ACC112 (cell line): ENCODE data around the gene PPP1R16B.

Experiments
- H2AFZ ChIP-seq: fragments of 200-600 bp; sonication (generic); one replicate; pipeline ENCODE4 v1.6.0; 2017; ENCODE audit warnings: antibody characterized with exemption, low read length; ENCODE audit not compliant: unreplicated experiment
- H3K27ac ChIP-seq: fragments of 200-600 bp; sonication (generic); 2 replicates; pipeline ENCODE4 v1.5.1; 2014; ENCODE audit warnings: low read depth, mild to moderate bottlenecking, antibody characterized with exemption, low read length, moderate library complexity
- H3K27me3 ChIP-seq: fragments of 200-600 bp; sonication (generic); 2 replicates; pipeline ENCODE4 v1.6.1; 2014; ENCODE audit warnings: mild to moderate bottlenecking, antibody characterized with exemption, low read length, moderate library complexity, mixed read lengths; ENCODE audit not compliant: insufficient read depth
- H3K36me3 ChIP-seq: fragments of 200-600 bp; sonication (generic); 2 replicates; pipeline ENCODE4 v1.6.1; 2016; ENCODE audit warnings: mild to moderate bottlenecking, antibody characterized with exemption, low read length, moderate library complexity, mixed read lengths; ENCODE audit not compliant: insufficient read depth
- H3K4me1 ChIP-seq: fragments of 200-600 bp; sonication (generic); one replicate; pipeline ENCODE4 v1.6.1; 2016; ENCODE audit warnings: low read length, mixed read lengths; ENCODE audit not compliant: insufficient read depth, unreplicated experiment, control insufficient read depth
- H3K4me3 ChIP-seq: fragments of 200-600 bp; sonication (generic); 2 replicates; pipeline ENCODE4 v1.5.1; 2014; ENCODE audit warnings: mild to moderate bottlenecking, low read depth, low read length
- H3K79me2 ChIP-seq: fragments of 200-600 bp; sonication (generic); one replicate; pipeline ENCODE4 v1.6.0; 2016; ENCODE audit warnings: low read length; ENCODE audit not compliant: control insufficient read depth, unreplicated experiment, insufficient read depth

The PPP1R16B gene

DNA sequence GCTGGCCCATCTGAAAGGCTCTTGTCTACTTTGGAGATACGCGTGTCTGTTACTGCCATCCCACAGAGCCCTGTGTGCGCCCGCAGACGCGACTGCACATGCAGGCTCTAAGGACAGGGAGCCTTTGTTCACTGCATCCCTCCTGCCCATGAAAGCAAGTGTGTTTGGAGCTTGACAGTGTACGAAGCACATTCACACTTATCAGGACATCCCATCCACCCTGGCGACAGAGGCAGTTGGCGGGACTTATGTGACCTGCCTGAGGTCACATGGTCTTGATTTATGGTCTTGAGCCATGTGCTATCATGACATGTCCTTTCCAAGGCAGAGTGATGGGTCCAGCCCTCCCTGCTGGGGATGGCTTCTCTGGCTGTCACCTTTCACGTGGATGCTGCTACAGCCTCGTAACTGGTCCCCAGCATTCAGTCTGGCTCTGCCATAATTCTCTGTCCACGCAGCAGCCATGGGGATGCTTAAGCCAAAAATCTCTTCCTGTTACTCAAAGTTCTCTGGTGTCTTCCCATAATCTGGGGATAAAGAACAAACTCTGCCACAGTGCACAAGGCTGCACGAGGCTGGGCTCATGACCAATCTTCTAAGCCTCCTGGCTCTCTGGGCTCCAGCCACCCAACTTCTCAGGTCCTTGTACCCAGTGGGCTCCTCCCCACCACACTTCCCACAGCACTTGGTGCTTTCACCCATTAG lies 84.4 kb downstream of the PPP1R16B start:
- Histone ChIP-seq H3K27ac (no peak overlapping the region), H3K27me3 (peaks cover 41% of the 10 kb centered on the region), H3K79me2 (no peaks in the 10 kb centered on the region), H3K36me3 (no peaks in the 10 kb centered on the region), H3K4me3 (no peak overlapping the region), H2AFZ (no peak overlapping the region), H3K4me1 (no peaks in the 10 kb centered on the region)

DNA sequence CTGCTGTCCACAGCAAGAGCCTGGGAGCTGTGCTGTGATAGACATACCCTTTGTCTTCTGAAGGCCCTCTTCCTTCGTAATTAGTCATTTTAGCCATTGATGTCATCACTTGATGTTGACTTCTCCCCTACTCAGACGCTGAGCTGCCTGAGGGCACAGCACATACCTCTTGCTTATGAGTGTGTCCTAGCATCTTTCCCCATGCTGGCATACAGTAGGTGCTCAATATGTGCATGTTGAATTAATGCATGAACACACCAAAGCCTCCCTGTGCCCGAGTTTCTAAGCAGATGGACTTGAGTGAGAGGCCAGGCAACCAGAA lies 85.0 kb downstream of the PPP1R16B start:
- no peaks in the 10 kb centered on the region for H3K36me3 ChIP-seq
- no peak overlapping the region for H3K4me3 ChIP-seq
- no peaks in the 10 kb centered on the region for H3K79me2 ChIP-seq
- no peak overlapping the region for H2AFZ ChIP-seq
- H3K27me3 ChIP-seq = peaks cover 44% of the 10 kb centered on the region
- no peak overlapping the region for H3K27ac ChIP-seq
- no peaks in the 10 kb centered on the region for H3K4me1 ChIP-seq

DNA sequence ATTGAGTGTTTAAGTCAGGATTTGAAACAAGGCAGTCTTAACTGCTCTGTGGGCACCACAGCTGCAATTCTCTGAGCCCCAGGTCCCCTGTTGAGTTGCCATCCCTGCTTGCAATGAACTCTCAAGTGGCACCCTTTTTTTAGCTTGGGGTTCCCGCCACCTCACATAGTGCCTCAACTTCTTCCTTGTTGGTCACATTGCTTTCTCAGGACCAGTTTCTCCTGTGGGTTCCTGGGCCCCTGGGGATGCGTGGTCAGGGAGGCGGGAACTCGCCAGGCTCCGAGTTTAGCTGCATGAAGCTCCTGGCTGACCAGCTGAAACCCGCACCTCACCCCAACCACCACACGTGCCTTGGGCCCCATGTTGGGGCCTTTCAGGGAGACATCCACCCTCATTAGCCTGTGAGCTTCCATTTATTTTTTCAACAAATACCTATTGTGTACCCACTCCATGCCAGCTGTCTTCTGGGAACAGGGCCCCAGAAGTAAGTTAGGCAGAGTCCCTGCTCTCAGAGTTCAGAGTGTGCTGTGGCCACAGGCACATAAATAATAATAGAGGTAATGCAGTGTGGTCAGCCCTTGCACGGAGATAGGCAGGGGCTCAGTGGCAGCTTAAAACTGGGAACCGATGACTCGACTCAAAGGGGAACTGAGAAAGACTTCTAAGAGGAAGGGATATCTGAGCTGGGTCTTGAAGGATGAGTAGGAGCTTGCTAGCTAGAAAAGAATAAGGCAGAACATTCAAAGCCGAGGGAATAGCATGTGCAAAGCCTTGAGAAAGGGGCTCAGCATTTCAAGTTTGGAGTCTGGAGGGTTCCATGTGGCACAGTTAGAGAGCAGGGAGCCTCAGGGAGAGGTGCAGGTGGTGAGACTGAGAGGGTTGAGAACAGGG lies 86.8 kb downstream of the PPP1R16B start:
- no peaks in the 10 kb centered on the region for H3K36me3 ChIP-seq
- no peaks in the 10 kb centered on the region for H3K79me2 ChIP-seq
- no peak overlapping the region for H3K27ac ChIP-seq
- H2AFZ ChIP-seq = no peak overlapping the region
- no peak overlapping the region for H3K4me3 ChIP-seq
- no peaks in the 10 kb centered on the region for H3K4me1 ChIP-seq
- H3K27me3 ChIP-seq = peaks cover 56% of the 10 kb centered on the region

DNA sequence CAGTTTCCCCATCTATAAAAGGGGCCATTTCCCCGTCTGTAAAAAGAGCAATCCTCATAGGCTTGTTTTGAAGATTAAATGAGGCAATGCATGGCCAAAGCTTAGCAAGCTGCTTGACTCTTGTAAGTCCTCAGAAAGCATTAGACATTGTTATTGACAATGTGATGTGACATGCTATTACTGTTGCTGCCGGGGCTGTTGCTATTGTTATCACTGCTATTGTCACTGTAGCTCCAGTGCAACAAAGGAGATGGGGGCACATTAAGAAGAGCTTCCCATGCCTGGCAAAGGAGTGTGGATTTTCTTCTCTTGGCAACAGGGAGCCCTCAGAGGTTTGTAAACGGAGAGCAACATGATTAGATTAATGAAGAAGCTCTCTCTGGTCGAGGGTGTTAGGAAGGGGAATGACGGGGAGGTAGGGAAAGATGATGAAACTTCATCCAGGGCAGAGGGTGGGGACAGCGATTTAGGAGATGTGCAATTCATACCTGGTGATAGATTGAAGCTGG lies 87.6 kb downstream of the PPP1R16B start:
- H3K27me3 ChIP-seq = peaks cover 64% of the 10 kb centered on the region
- no peak overlapping the region for H3K4me3 ChIP-seq
- no peaks in the 10 kb centered on the region for H3K4me1 ChIP-seq
- no peak overlapping the region for H3K27ac ChIP-seq
- no peak overlapping the region for H2AFZ ChIP-seq
- no peaks in the 10 kb centered on the region for H3K36me3 ChIP-seq
- H3K79me2 ChIP-seq = no peaks in the 10 kb centered on the region

DNA sequence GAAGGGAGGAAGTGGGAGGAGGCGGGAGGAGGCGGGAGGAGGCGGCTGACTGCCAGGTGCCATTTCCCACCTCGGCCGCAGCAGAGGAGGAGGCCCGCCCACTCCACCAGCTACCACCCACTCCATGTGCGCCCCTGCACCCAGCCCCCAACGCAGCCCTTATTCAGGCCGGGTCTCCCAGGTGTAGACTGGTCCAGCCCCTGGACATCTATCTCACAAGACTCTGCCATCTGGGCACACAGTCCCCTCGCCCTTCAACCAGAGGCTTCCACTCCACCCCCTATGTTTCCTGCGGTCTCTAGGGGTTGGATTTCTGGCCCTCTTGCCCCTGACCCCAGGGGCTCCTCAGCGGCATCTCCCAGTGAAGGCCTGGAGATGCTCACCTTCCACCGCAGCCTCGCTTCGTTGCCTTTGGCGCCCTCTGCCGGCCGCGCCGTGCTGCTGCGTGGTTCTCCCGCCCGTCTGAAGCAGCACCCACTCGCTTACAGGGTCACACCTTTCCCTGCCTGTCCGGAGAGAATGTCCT lies 88.1 kb downstream of the PPP1R16B start:
- no peak overlapping the region for H3K27ac ChIP-seq
- no peak overlapping the region for H3K4me3 ChIP-seq
- no peaks in the 10 kb centered on the region for H3K4me1 ChIP-seq
- no peaks in the 10 kb centered on the region for H3K79me2 ChIP-seq
- no peak overlapping the region for H2AFZ ChIP-seq
- peaks cover 68% of the 10 kb centered on the region for H3K27me3 ChIP-seq
- H3K36me3 ChIP-seq = no peaks in the 10 kb centered on the region

DNA sequence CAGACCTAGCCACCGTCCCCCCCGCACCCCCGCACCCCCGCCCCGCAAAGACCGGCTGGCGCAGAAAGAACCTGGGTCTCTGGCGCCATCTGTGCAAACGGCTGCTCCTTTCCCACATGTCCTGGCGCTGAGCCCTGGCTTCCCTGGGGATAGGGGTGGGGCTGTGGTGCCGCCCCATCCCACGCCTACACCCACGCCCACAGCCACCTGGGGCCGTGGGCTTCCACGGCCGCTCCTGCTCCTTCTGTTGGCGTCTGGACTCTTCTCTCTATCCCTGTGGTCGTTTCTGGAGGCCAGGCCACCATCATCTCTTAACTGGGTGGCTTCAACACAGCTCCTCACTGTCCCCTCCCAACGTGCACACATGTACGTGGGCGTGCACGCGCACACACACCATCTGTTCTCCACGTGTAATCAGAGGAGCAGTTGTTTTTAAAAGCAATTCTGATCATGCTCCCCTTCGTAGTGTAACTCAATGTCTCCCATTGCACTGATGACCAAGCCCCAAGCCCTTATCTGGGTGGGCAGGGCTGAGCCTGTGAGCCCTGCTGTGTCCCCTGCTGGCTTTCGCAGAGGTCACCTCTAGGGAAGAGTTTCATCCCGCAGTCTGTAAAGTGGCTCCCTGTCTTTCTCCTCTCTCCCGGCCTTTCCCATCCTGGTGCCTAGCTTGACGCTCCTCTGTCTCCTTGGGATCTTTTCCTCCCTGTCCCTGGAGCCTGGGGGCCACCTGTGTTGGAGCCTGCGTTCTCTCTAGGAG lies 88.8 kb downstream of the PPP1R16B start:
- no peak overlapping the region for H2AFZ ChIP-seq
- H3K4me3 ChIP-seq = no peak overlapping the region

DNA sequence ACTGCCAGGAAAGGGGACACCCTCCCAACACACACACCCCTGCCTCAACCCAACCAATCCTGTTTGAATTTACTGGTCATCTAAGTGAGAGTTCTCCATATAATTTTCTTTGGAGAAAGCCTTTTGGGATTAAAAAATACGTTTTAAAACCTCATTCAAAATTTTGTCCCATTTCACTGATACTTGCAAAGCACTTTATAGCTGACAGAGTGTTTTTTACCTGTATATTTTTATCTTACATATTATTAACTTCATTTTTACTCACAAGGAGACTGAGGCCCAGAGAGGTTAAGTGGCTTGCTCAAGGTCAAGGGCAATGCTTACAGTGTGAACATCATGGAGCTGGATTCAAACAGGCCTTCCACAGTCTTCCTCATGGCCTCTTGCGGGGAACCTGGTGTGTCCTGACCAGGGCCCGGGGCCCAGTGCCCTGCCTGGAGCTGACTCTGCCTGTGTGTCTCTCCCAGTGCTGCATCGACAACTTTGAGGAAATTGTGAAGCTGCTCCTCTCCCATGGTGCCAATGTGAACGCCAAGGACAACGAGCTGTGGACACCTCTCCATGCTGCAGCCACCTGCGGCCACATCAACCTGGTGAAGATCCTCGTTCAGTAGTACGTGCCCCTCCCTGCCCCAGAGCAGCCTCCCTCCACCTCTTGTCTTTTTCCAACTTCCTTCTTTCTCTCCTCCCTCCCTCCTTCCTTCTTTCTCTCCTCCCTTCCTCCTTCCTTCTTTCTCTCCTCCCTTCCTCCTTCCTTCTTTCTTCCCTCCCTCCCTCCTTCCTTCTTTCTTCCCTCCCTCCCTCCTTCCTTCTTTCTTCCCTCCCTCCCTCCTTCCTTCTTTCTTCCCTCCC lies 89.8 kb downstream of the PPP1R16B start:
- Histone ChIP-seq H3K27me3 (peaks cover 79% of the 10 kb centered on the region), H3K36me3 (no peaks in the 10 kb centered on the region), H3K79me2 (no peaks in the 10 kb centered on the region), H3K4me3 (no peak overlapping the region), H2AFZ (no peak overlapping the region), H3K27ac (no peak overlapping the region), H3K4me1 (no peaks in the 10 kb centered on the region)

More for the DNA sequence above, 88.8 kb downstream of the PPP1R16B start:
- Histone ChIP-seq H3K27ac (no peak overlapping the region), H3K79me2 (no peaks in the 10 kb centered on the region), H3K27me3 (peaks cover 71% of the 10 kb centered on the region), H3K36me3 (no peaks in the 10 kb centered on the region), H3K4me1 (no peaks in the 10 kb centered on the region)

DNA sequence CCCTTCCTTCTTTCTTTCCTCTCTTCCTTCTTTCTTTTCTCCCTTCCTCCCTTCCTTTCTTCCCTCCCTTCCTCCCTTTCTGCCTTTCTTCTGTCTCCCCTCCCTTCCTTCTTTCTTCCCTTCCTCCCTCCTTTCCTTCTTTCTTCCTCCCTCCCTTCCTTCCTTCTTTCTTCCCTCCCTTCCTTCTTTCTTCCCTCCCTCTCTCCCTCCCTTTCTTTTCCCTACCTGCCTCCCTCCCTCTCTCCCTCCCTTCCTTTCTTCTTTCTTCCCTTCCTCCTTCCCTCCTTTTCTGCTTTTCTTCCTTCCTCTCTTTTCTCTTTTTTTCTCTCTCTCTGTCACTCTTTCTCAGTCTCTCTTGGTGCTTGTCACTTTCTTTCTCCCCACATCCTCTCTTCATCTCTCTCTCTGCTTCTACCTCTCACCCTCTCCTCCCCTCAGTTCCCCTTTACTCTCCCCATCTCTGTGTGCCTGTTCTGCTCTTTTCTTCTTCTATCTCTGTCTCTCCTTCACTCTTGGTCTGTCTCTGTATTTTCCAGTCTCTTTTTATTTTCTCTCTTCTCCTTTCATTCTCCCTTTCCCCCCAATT lies 90.6 kb downstream of the PPP1R16B start:
- Histone ChIP-seq H3K4me3 (no peak overlapping the region), H3K27me3 (peaks cover 83% of the 10 kb centered on the region), H3K4me1 (no peaks in the 10 kb centered on the region), H3K27ac (no peak overlapping the region), H3K79me2 (no peaks in the 10 kb centered on the region), H3K36me3 (no peaks in the 10 kb centered on the region), H2AFZ (no peak overlapping the region)

DNA sequence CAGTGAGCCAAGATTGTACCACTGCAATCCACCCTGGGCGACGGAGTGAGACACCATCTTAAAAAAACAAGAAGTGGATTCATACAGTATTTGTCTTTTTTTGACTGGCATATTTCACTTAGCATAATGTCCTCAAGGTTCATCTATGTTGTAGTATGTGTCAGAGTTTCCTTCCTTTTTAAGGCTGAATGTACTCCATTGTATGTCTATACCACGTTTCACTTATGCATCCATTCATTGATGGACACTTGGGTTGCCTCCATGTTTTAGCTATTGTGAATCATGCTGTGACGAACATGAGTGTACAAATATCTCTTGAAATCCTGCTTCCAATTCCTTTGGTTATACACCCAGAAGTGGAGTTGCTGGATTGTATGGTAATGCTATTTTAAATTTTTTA lies 91.8 kb downstream of the PPP1R16B start:
- Histone ChIP-seq H3K27me3 (peaks cover 85% of the 10 kb centered on the region), H3K79me2 (no peaks in the 10 kb centered on the region), H3K27ac (no peak overlapping the region), H3K4me3 (no peak overlapping the region), H2AFZ (no peak overlapping the region), H3K4me1 (no peaks in the 10 kb centered on the region), H3K36me3 (no peaks in the 10 kb centered on the region)
